ENCODE measurements around the gene AKT1S1.
A peak's percentile ranks its signal among the peaks of the same experiment; 100 is the strongest.

AKT1S1 gene

GRCh38 chr19:49876422-49877019 lies 634 bp downstream of the AKT1S1 start:
- ChIA-PET POLR2A (interaction anchor here (0.6 to 2.3 kb wide), 14 partner anchors 7 to 1239 kb away, joined by 3 to 15 read pairs (median 4); partner anchors contain the start of genes ATF5, NUP62, PNKP and PTOV1), CTCF (interaction anchor here (1.1 to 2.5 kb wide), 2 partner anchors 26 to 65 kb away, joined by 3 to 8 read pairs; no protein-coding TSS in a partner anchor)
- 0% methylated on average over 43 of the region's 46 CpGs for WGBS (ENCODE audit: insufficient coverage)
- H3K9me3 ChIP-seq (ENCODE audit: control extremely low read depth in 1 of 5, control insufficient read depth in 4 of 5, insufficient read depth in 2 of 5, low read depth in 1 of 5, low read length in 4 of 5): no peaks in the 10 kb centered on the region
- H3K36me3 ChIP-seq (ENCODE audit: control insufficient read depth in 4 of 4, insufficient read depth in 4 of 4, low read length in 3 of 4): peaks cover 6 to 40% (median 28%) of the 10 kb centered on the region in 4 experiments
- H3K4me1 ChIP-seq (ENCODE audit: control extremely low read depth in 1 of 4, control insufficient read depth in 4 of 4, insufficient read depth in 4 of 4, low read length in 3 of 4): peaks cover 0 to 35% (median 27%) of the 10 kb centered on the region in 4 experiments
- H3K27ac ChIP-seq (ENCODE audit: insufficient read depth in 1 of 2, low read depth in 1 of 2, low read length in 2 of 2, poor library complexity in 1 of 2, severe bottlenecking in 2 of 2): peak overlapping the region; percentile 99 to 100
- peak overlapping the region; percentile 68 to 100 (median 100) for H3K4me3 ChIP-seq (ENCODE audit: control insufficient read depth in 1 of 7, extremely low read depth in 1 of 7, insufficient read depth in 4 of 7, low read depth in 2 of 7, low read length in 6 of 7)
- DNase-seq: peak; percentile 99 to 100 (median 100)
- H3K27me3 ChIP-seq (replicated peaks in 2 of 5; ENCODE audit: control insufficient read depth in 4 of 5, insufficient read depth in 5 of 5, low read length in 4 of 5): no peaks in the 10 kb centered on the region

- CTCF ChIA-PET: interaction anchor here (0.9 to 2.5 kb wide), 3 partner anchors 11 to 65 kb away, joined by 3 to 8 read pairs (median 4); no protein-coding TSS in a partner anchor
- Histone ChIP-seq H3K4me3 (ENCODE audit: control insufficient read depth in 1 of 7, extremely low read depth in 1 of 7, insufficient read depth in 4 of 7, low read depth in 2 of 7, low read length in 6 of 7) (peak overlapping the region; percentile 68 to 100 (median 100)), H3K27me3 (replicated peaks in 2 of 5; ENCODE audit: control insufficient read depth in 4 of 5, insufficient read depth in 5 of 5, low read length in 4 of 5) (no peaks in the 10 kb centered on the region), H3K4me1 (ENCODE audit: control extremely low read depth in 1 of 4, control insufficient read depth in 4 of 4, insufficient read depth in 4 of 4, low read length in 3 of 4) (peaks cover 0 to 40% (median 28%) of the 10 kb centered on the region in 4 experiments), H3K9me3 (ENCODE audit: control extremely low read depth in 1 of 5, control insufficient read depth in 4 of 5, insufficient read depth in 2 of 5, low read depth in 1 of 5, low read length in 4 of 5) (no peaks in the 10 kb centered on the region), H3K36me3 (ENCODE audit: control insufficient read depth in 4 of 4, insufficient read depth in 4 of 4, low read length in 3 of 4) (peaks cover 6 to 40% (median 27%) of the 10 kb centered on the region in 4 experiments), H3K27ac (ENCODE audit: insufficient read depth in 1 of 2, low read depth in 1 of 2, low read length in 2 of 2, poor library complexity in 1 of 2, severe bottlenecking in 2 of 2) (peak overlapping the region; percentile 99 to 100)
- 0% methylated on average over 24 of the region's 28 CpGs for WGBS (ENCODE audit: insufficient coverage)
- POLR2A ChIA-PET: interaction anchor here (0.6 to 2.3 kb wide), 8 partner anchors 10 to 1238 kb away, joined by 3 to 15 read pairs (median 4); partner anchors contain the start of genes ATF5, NUP62, PTOV1 and RCN3
- peak; percentile 52 to 62 (median 61) for DNase-seq
These were observed 1.2 kb downstream of the AKT1S1 start for GRCh38 chr19:49875857-49876421.

GRCh38 chr19:49875177-49875576 lies 2.0 kb downstream of the AKT1S1 start:
- H3K4me1 ChIP-seq (ENCODE audit: control extremely low read depth in 1 of 4, control insufficient read depth in 4 of 4, insufficient read depth in 4 of 4, low read length in 3 of 4): peaks cover 0 to 47% (median 35%) of the 10 kb centered on the region in 4 experiments
- POLR2A ChIA-PET: no interaction called here
- no peaks in the 10 kb centered on the region for H3K27me3 ChIP-seq (replicated peaks in 2 of 5; ENCODE audit: control insufficient read depth in 4 of 5, insufficient read depth in 5 of 5, low read length in 4 of 5)
- CTCF ChIA-PET: interaction anchor here (0.9 to 2.5 kb wide), 3 partner anchors 10 to 64 kb away, joined by 3 to 8 read pairs (median 4); no protein-coding TSS in a partner anchor
- H3K9me3 ChIP-seq (ENCODE audit: control extremely low read depth in 1 of 5, control insufficient read depth in 4 of 5, insufficient read depth in 2 of 5, low read depth in 1 of 5, low read length in 4 of 5): no peaks in the 10 kb centered on the region
- peak overlapping the region; percentile 99 to 100 for H3K27ac ChIP-seq (ENCODE audit: insufficient read depth in 1 of 2, low read depth in 1 of 2, low read length in 2 of 2, poor library complexity in 1 of 2, severe bottlenecking in 2 of 2)
- H3K4me3 ChIP-seq (ENCODE audit: control insufficient read depth in 1 of 7, extremely low read depth in 1 of 7, insufficient read depth in 4 of 7, low read depth in 2 of 7, low read length in 6 of 7): peak overlapping the region in 5 of 7 experiments; percentile 99 to 100 (median 100)
- DNase-seq: no peak
- WGBS (ENCODE audit: insufficient coverage): 100% methylated on average over 4 of the region's 4 CpGs
- peaks cover 1 to 35% (median 20%) of the 10 kb centered on the region in 4 experiments for H3K36me3 ChIP-seq (ENCODE audit: control insufficient read depth in 4 of 4, insufficient read depth in 4 of 4, low read length in 3 of 4)

- no peak for DNase-seq
- H3K27ac ChIP-seq (ENCODE audit: insufficient read depth in 1 of 2, low read depth in 1 of 2, low read length in 2 of 2, poor library complexity in 1 of 2, severe bottlenecking in 2 of 2): no peak overlapping the region
- no peak overlapping the region for H3K4me3 ChIP-seq (ENCODE audit: control insufficient read depth in 1 of 7, extremely low read depth in 1 of 7, insufficient read depth in 4 of 7, low read depth in 2 of 7, low read length in 6 of 7)
- WGBS (ENCODE audit: insufficient coverage): 99% methylated on average over 10 of the region's 11 CpGs
- ChIA-PET CTCF (interaction anchor here (0.9 to 2.5 kb wide), 2 partner anchors 10 to 64 kb away, joined by 4 to 8 read pairs; no protein-coding TSS in a partner anchor), POLR2A (no interaction called here)
- no peaks in the 10 kb centered on the region for H3K9me3 ChIP-seq (ENCODE audit: control extremely low read depth in 1 of 5, control insufficient read depth in 4 of 5, insufficient read depth in 2 of 5, low read depth in 1 of 5, low read length in 4 of 5)
- H3K27me3 ChIP-seq (replicated peaks in 2 of 5; ENCODE audit: control insufficient read depth in 4 of 5, insufficient read depth in 5 of 5, low read length in 4 of 5): no peaks in the 10 kb centered on the region
- H3K36me3 ChIP-seq (ENCODE audit: control insufficient read depth in 4 of 4, insufficient read depth in 4 of 4, low read length in 3 of 4): peaks cover 0 to 32% (median 18%) of the 10 kb centered on the region in 4 experiments
- peaks cover 0 to 51% (median 40%) of the 10 kb centered on the region in 4 experiments for H3K4me1 ChIP-seq (ENCODE audit: control extremely low read depth in 1 of 4, control insufficient read depth in 4 of 4, insufficient read depth in 4 of 4, low read length in 3 of 4)
These were observed 2.5 kb downstream of the AKT1S1 start for GRCh38 chr19:49874503-49875157.

GRCh38 chr19:49873834-49874233 lies 3.3 kb downstream of the AKT1S1 start:
- ChIA-PET CTCF (no interaction called here), POLR2A (no interaction called here)
- H3K4me1 ChIP-seq (ENCODE audit: control extremely low read depth in 1 of 4, control insufficient read depth in 4 of 4, insufficient read depth in 4 of 4, low read length in 3 of 4): peaks cover 0 to 54% (median 42%) of the 10 kb centered on the region in 4 experiments
- DNase-seq: no peak
- H3K27me3 ChIP-seq (replicated peaks in 2 of 5; ENCODE audit: control insufficient read depth in 4 of 5, insufficient read depth in 5 of 5, low read length in 4 of 5): no peaks in the 10 kb centered on the region
- peak overlapping the region in 1 of 2 experiments; percentile 14 for H3K27ac ChIP-seq (ENCODE audit: insufficient read depth in 1 of 2, low read depth in 1 of 2, low read length in 2 of 2, poor library complexity in 1 of 2, severe bottlenecking in 2 of 2)
- no peaks in the 10 kb centered on the region for H3K9me3 ChIP-seq (ENCODE audit: control extremely low read depth in 1 of 5, control insufficient read depth in 4 of 5, insufficient read depth in 2 of 5, low read depth in 1 of 5, low read length in 4 of 5)
- 93% methylated on average over 8 of the region's 10 CpGs for WGBS (ENCODE audit: insufficient coverage)
- no peak overlapping the region for H3K4me3 ChIP-seq (ENCODE audit: control insufficient read depth in 1 of 7, extremely low read depth in 1 of 7, insufficient read depth in 4 of 7, low read depth in 2 of 7, low read length in 6 of 7)
- peaks cover 0 to 24% (median 13%) of the 10 kb centered on the region in 4 experiments for H3K36me3 ChIP-seq (ENCODE audit: control insufficient read depth in 4 of 4, insufficient read depth in 4 of 4, low read length in 3 of 4)

GRCh38 chr19:49873129-49873521 lies 4.0 kb downstream of the AKT1S1 start:
- ChIA-PET CTCF (no interaction called here), POLR2A (no interaction called here)
- no peaks in the 10 kb centered on the region for H3K9me3 ChIP-seq (ENCODE audit: control extremely low read depth in 1 of 5, control insufficient read depth in 4 of 5, insufficient read depth in 2 of 5, low read depth in 1 of 5, low read length in 4 of 5)
- H3K27me3 ChIP-seq (replicated peaks in 2 of 5; ENCODE audit: control insufficient read depth in 4 of 5, insufficient read depth in 5 of 5, low read length in 4 of 5): no peaks in the 10 kb centered on the region
- no peak overlapping the region for H3K4me3 ChIP-seq (ENCODE audit: control insufficient read depth in 1 of 7, extremely low read depth in 1 of 7, insufficient read depth in 4 of 7, low read depth in 2 of 7, low read length in 6 of 7)
- H3K4me1 ChIP-seq (ENCODE audit: control extremely low read depth in 1 of 4, control insufficient read depth in 4 of 4, insufficient read depth in 4 of 4, low read length in 3 of 4): peaks cover 3 to 54% (median 42%) of the 10 kb centered on the region in 4 experiments
- H3K36me3 ChIP-seq (ENCODE audit: control insufficient read depth in 4 of 4, insufficient read depth in 4 of 4, low read length in 3 of 4): peaks cover 0 to 23% (median 12%) of the 10 kb centered on the region in 4 experiments
- peak in 1 of 3 donors; percentile 37 for DNase-seq
- WGBS (ENCODE audit: insufficient coverage): 97% methylated on average over 14 of the region's 29 CpGs
- no peak overlapping the region for H3K27ac ChIP-seq (ENCODE audit: insufficient read depth in 1 of 2, low read depth in 1 of 2, low read length in 2 of 2, poor library complexity in 1 of 2, severe bottlenecking in 2 of 2)
